GM12878 (cell line): Measurements from ENCODE around the gene PDF. TPM values are rescaled to one million over a fixed set of nuclear protein-coding genes. Genes with fewer than 3 reads are reported as not detected.

ENCODE experiments used
- IKZF1 ChIP-seq: fragments of 450-650 bp; conservative IDR thresholded peaks from 2 replicates; pipeline ENCODE4 v1.6.1; 2017; ENCODE audit warnings: antibody characterized with exemption, mild to moderate bottlenecking
- LARP7 ChIP-seq: fragments of 450-650 bp; IDR thresholded peaks from 2 replicates; pipeline ENCODE4 v1.6.1; 2017; ENCODE audit warnings: mild to moderate bottlenecking
- POLR2AphosphoS2 ChIP-seq: IDR thresholded peaks from 2 replicates; pipeline ENCODE4 v1.6.1; 2011; ENCODE audit warnings: low read depth, mild to moderate bottlenecking, low read length, improper control_type of control experiment, moderate library complexity
- SMARCA5 ChIP-seq: fragments of 450-650 bp; IDR thresholded peaks from 2 replicates; pipeline ENCODE4 v1.6.1; 2017; ENCODE audit warnings: mild to moderate bottlenecking
- SRF ChIP-seq, 2 experiments: IDR thresholded peaks; 2 replicates each; pipeline ENCODE4 v1.6.1; 2011; ENCODE audit warnings: low read depth in 2 of 2, low read length in 2 of 2, mild to moderate bottlenecking in 1 of 2, moderate library complexity in 1 of 2
- STAT3 ChIP-seq: IDR thresholded peaks from 2 replicates; pipeline ENCODE4 v1.6.1; 2011; ENCODE audit warnings: low read depth, low read length, improper control_type of control experiment
- YY1 ChIP-seq: IDR thresholded peaks from 2 replicates; pipeline ENCODE4 v1.6.1; 2011; ENCODE audit warnings: low read depth, mild to moderate bottlenecking, low read length
- ZBED1 ChIP-seq: IDR thresholded peaks from 2 replicates; pipeline ENCODE4 v1.6.1; 2016; ENCODE audit warnings: borderline replicate concordance
- polyA plus RNA-seq, 11 experiments: library from polyadenylated mRNA; depleted of rRNA in 4 of 11; unstranded in 6 of 11; stranded (reverse) in 5 of 11; fragments of >200 nt; fragmentation: Nextera tagmentation in 4 of 11; fragmentation: Illumina TruSeq in 1 of 11; extraction: Ambion mirVana in 4 of 11; extraction: Trizol in 1 of 11; gene quantifications; 1 replicate in 1 of 11; 2 replicates in 10 of 11; pipeline versions ENCODE4 v1.2.1 to v1.2.3, GENCODE V29; 2011 to 2016; ENCODE audit warnings: inconsistent platforms in 2 of 11, missing spikeins in 2 of 11, low read depth in 1 of 11
- total RNA-seq, 4 experiments: library from RNA; depleted of rRNA in 3 of 4; stranded (reverse); fragments of >200 nt in 3 of 4; fragmentation: Illumina TruSeq in 1 of 4; extraction: Trizol in 1 of 4; gene quantifications; 2 replicates each; pipeline versions ENCODE4 v1.2.1 to v1.2.3, GENCODE V29; 2013 to 2021
- TF ChIP-seq, protein P1 (sequence below): IDR thresholded peaks from 2 replicates; pipeline ENCODE4 v1.6.1; 2011; ENCODE audit warnings: borderline replicate concordance, low read depth, mild to moderate bottlenecking, moderate library complexity, low read length; ENCODE audit not compliant: insufficient read depth, poor library complexity, severe bottlenecking
- TF ChIP-seq, protein P2 (sequence below): fragments of 450-650 bp; formaldehyde crosslinking; IDR thresholded peaks from 2 replicates; pipeline ENCODE4 v1.4.0; 2022; ENCODE audit warnings: mild to moderate bottlenecking, moderate library complexity
- TF ChIP-seq, protein P3 (sequence below): fragments of 150-350 bp; IDR thresholded peaks from 2 replicates; pipeline ENCODE4 v1.6.1; 2016; ENCODE audit warnings: low read depth, low read length
- TF ChIP-seq, protein P4 (sequence below): IDR thresholded peaks from 2 replicates; pipeline ENCODE4 v1.6.1; 2012; ENCODE audit warnings: low read depth, low read length, improper control_type of control experiment
- TF ChIP-seq, protein P5 (sequence below): fragments of 450-650 bp; IDR thresholded peaks from 2 replicates; pipeline ENCODE4 v1.6.1; 2017; ENCODE audit warnings: antibody characterized with exemption, mild to moderate bottlenecking, moderate library complexity

The PDF gene
- total and polyA plus RNA-seq, 10 of the 15 experiments (the other 5 are each of a cell fraction or from before 2014, with no cell fraction given), result 0.13 to 44.1 (median 16.7) TPM

DNA sequence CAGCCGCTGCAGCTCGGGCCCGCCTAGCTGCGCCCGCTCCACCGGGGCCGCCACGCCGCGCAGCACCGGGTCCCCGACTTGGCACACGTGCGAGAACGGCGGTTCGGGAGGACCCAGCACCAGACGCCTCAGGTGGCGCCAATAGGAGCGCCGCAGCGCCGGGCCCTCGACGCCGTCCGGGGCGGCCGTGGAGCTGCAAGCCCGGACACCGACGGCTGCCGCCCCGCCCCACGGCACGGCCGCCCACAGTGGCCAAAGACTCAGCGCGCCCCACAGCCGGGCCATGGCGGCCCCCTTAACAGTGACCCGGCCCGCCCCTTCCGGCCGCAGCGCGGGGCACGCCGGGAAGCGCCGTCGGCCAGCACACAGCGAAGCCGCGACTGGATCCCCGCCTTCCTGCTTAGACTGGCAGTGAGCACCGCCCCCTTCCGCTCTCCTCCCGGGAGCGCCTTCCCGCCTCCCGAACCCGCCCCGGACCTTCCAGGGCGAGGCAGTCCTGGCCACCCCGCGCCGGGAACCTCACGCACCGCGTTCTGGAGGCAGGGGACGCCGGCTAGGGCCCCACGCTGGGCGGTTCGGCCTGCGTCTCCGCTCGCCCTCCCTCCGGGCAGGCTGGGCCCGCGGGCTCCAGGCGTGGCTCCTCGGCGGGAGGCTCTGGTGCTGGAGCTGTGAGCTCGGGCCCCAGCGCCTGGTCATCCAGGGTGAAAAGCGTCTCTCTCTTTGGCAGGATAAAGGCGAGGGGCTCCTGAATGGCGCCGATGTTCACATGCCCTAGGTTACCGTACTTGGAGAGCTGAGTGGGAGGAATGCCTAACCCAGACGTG is at the start of gene PDF (continued):
- TF ChIP-seq, protein P1, sequence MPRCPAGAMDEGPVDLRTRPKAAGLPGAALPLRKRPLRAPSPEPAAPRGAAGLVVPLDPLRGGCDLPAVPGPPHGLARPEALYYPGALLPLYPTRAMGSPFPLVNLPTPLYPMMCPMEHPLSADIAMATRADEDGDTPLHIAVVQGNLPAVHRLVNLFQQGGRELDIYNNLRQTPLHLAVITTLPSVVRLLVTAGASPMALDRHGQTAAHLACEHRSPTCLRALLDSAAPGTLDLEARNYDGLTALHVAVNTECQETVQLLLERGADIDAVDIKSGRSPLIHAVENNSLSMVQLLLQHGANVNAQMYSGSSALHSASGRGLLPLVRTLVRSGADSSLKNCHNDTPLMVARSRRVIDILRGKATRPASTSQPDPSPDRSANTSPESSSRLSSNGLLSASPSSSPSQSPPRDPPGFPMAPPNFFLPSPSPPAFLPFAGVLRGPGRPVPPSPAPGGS, result peak; percentile 81
- TF ChIP-seq POLR2AphosphoS2 (peak; percentile 98), YY1 (peak; percentile 96), SRF (IDR thresholded peaks at IDR 0.05; ENCODE audit: low read depth in 2 of 2, low read length in 2 of 2) (no peak), SMARCA5 (peak; percentile 49; the same call in 1 of the 2 replicates), ZBED1 (peak; percentile 53; the same call in 1 of the 2 replicates), IKZF1 (peak; percentile 95), STAT3 (no peak), LARP7 (peak; percentile 99)
- TF ChIP-seq, protein P2, sequence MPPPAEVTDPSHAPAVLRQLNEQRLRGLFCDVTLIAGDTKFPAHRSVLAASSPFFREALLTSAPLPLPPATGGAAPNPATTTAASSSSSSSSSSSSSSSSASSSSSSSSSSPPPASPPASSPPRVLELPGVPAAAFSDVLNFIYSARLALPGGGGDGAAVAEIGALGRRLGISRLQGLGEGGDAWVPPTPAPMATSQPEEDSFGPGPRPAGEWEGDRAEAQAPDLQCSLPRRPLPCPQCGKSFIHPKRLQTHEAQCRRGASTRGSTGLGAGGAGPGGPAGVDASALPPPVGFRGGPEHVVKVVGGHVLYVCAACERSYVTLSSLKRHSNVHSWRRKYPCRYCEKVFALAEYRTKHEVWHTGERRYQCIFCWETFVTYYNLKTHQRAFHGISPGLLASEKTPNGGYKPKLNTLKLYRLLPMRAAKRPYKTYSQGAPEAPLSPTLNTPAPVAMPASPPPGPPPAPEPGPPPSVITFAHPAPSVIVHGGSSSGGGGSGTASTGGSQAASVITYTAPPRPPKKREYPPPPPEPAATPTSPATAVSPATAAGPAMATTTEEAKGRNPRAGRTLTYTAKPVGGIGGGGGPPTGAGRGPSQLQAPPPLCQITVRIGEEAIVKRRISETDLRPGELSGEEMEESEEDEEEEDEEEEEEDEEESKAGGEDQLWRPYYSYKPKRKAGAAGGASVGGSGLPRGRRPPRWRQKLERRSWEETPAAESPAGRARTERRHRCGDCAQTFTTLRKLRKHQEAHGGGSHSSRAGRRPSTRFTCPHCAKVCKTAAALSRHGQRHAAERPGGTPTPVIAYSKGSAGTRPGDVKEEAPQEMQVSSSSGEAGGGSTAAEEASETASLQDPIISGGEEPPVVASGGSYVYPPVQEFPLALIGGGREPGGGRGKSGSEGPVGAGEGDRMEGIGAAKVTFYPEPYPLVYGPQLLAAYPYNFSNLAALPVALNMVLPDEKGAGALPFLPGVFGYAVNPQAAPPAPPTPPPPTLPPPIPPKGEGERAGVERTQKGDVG (CRISPR knock-in tag), result no peak
- TF ChIP-seq, protein P3, sequence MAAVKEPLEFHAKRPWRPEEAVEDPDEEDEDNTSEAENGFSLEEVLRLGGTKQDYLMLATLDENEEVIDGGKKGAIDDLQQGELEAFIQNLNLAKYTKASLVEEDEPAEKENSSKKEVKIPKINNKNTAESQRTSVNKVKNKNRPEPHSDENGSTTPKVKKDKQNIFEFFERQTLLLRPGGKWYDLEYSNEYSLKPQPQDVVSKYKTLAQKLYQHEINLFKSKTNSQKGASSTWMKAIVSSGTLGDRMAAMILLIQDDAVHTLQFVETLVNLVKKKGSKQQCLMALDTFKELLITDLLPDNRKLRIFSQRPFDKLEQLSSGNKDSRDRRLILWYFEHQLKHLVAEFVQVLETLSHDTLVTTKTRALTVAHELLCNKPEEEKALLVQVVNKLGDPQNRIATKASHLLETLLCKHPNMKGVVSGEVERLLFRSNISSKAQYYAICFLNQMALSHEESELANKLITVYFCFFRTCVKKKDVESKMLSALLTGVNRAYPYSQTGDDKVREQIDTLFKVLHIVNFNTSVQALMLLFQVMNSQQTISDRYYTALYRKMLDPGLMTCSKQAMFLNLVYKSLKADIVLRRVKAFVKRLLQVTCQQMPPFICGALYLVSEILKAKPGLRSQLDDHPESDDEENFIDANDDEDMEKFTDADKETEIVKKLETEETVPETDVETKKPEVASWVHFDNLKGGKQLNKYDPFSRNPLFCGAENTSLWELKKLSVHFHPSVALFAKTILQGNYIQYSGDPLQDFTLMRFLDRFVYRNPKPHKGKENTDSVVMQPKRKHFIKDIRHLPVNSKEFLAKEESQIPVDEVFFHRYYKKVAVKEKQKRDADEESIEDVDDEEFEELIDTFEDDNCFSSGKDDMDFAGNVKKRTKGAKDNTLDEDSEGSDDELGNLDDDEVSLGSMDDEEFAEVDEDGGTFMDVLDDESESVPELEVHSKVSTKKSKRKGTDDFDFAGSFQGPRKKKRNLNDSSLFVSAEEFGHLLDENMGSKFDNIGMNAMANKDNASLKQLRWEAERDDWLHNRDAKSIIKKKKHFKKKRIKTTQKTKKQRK, result no peak
- TF ChIP-seq, protein P4, sequence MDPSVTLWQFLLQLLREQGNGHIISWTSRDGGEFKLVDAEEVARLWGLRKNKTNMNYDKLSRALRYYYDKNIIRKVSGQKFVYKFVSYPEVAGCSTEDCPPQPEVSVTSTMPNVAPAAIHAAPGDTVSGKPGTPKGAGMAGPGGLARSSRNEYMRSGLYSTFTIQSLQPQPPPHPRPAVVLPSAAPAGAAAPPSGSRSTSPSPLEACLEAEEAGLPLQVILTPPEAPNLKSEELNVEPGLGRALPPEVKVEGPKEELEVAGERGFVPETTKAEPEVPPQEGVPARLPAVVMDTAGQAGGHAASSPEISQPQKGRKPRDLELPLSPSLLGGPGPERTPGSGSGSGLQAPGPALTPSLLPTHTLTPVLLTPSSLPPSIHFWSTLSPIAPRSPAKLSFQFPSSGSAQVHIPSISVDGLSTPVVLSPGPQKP, result no peak; the same call in 1 of the 2 replicates
- TF ChIP-seq, protein P5, sequence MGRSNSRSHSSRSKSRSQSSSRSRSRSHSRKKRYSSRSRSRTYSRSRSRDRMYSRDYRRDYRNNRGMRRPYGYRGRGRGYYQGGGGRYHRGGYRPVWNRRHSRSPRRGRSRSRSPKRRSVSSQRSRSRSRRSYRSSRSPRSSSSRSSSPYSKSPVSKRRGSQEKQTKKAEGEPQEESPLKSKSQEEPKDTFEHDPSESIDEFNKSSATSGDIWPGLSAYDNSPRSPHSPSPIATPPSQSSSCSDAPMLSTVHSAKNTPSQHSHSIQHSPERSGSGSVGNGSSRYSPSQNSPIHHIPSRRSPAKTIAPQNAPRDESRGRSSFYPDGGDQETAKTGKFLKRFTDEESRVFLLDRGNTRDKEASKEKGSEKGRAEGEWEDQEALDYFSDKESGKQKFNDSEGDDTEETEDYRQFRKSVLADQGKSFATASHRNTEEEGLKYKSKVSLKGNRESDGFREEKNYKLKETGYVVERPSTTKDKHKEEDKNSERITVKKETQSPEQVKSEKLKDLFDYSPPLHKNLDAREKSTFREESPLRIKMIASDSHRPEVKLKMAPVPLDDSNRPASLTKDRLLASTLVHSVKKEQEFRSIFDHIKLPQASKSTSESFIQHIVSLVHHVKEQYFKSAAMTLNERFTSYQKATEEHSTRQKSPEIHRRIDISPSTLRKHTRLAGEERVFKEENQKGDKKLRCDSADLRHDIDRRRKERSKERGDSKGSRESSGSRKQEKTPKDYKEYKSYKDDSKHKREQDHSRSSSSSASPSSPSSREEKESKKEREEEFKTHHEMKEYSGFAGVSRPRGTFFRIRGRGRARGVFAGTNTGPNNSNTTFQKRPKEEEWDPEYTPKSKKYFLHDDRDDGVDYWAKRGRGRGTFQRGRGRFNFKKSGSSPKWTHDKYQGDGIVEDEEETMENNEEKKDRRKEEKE, result 0 out of 2 replicates have a peak, but pooled peaks have one; percentile 61
